ENCODE data around the gene ZNF506. TPM values are rescaled to one million over a fixed set of nuclear protein-coding genes. Genes with fewer than 3 reads are reported as not detected.
"Not testable (repeated sequence)": the region's sequence is repeated elsewhere in the genome, so short reads cannot be mapped to it uniquely, and the experiment has no call there.

ZNF506 gene
- total RNA-seq, 1 donor from 2014 or later, result 22.4 TPM

GRCh38 chr19:19744641-19745040 is 76.9 kb downstream of the ZNF506 start:
- no peak for TF ChIP-seq CTCF (IDR thresholded peaks at IDR 0.05)
- no peak for DNase-seq (ENCODE audit: low spot score in 2 of 2)
- Histone ChIP-seq H3K36me3 (no peaks in the 10 kb centered on the region), H3K9me3 (no peaks in the 10 kb centered on the region), H3K27me3 (no peaks in the 10 kb centered on the region), H3K4me3 (no peak overlapping the region), H3K27ac (no peak overlapping the region), H3K4me1 (no peaks in the 10 kb centered on the region)
- intact Hi-C loops (cut with DNase I), result no loop called here

DNA sequence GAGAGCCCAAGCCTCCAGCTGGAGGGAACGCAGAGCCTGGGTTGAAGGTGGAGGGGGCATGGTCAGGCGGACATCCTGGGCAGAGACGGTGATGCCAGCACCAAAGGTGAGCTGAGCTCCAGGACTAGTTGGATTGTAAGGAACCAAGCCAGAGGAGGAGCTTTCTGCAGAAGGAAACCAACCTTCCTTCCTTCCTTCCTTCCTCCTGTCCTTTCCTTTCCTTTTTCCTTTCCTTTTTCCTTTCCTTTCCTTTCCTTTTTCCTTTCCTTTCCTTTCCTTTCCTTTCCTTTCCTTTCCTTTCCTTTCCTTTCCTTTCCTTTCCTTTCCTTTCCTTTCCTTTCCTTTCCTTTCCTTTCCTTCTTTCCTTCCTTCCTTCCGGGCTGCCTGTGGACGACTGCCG is 77.6 kb downstream of the ZNF506 start:
- H3K4me1 ChIP-seq; intact Hi-C loops (cut with DNase I); H3K36me3 ChIP-seq; H3K9me3 ChIP-seq; DNase-seq (ENCODE audit: low spot score in 2 of 2); H3K4me3 ChIP-seq; H3K27me3 ChIP-seq; H3K27ac ChIP-seq: not testable (repeated sequence)

DNA sequence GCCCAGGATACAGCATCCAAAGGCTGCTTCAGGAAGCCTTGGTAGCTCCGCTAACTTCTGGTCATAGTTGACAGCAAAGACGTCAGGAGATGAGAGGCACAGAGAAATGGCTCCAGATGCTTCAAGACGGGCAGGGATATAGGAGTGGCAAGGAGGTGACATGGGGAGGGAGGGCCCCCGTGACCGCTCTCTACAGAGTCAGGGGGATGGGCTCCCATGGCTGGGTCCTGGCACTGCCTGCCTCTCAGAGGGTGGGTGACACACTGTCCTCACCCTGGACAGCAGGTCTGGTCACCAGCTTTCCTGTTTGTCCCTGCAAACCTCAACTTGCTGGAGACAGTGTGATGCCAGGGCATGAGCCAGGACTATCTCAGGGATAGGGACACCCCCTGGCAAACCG is 78.4 kb downstream of the ZNF506 start:
- TF ChIP-seq CTCF (IDR thresholded peaks at IDR 0.05), result no peak
- Histone ChIP-seq H3K36me3 (no peaks in the 10 kb centered on the region), H3K9me3 (no peaks in the 10 kb centered on the region), H3K27me3 (no peaks in the 10 kb centered on the region), H3K4me1 (no peaks in the 10 kb centered on the region), H3K27ac (no peak overlapping the region), H3K4me3 (no peak overlapping the region)
- intact Hi-C loops (cut with DNase I), result no loop called here
- no peak for DNase-seq (ENCODE audit: low spot score in 2 of 2)

DNA sequence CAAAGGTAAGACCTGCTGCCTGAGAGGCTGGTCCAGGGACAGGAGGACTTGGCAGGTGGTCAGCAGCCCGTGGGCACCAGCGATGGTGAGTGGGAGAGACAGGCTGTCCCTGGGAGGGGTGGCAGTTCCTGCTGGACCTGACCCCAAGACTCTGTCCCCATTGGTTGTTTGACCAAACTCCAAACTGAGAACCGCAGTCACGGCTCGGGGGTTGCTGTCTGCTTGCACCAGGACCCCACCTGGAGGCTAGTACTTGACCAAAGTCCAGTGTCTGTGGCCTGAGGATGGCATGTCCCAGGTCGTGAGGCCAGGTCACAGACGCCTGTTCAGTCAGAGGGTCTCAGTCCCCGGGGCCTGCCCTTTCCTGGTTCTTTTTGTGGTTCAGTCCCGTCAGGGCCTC is 78.8 kb downstream of the ZNF506 start:
- H3K4me3 ChIP-seq, result no peak overlapping the region
- H3K9me3 ChIP-seq, result no peaks in the 10 kb centered on the region
- intact Hi-C loops (cut with DNase I), result no loop called here

More for the DNA sequence above, 78.8 kb downstream of the ZNF506 start:
- no peaks in the 10 kb centered on the region for H3K36me3 ChIP-seq
- no peak for TF ChIP-seq CTCF (IDR thresholded peaks at IDR 0.05)
- no peak for DNase-seq (ENCODE audit: low spot score in 2 of 2)
- H3K27me3 ChIP-seq, result no peaks in the 10 kb centered on the region
- no peaks in the 10 kb centered on the region for H3K4me1 ChIP-seq
- H3K27ac ChIP-seq, result no peak overlapping the region

Other genes with a start within 250 kb of the ZNF506 start
- gene PBX4, start 203.1 kb downstream of the ZNF506 start, total RNA-seq, result not detected
- 0.75 TPM for gene LPAR2, start 193.5 kb downstream of the ZNF506 start, total RNA-seq
- 3.9 TPM for gene GMIP, start 178.1 kb downstream of the ZNF506 start, total RNA-seq
- gene ATP13A1, start 158.1 kb downstream of the ZNF506 start, total RNA-seq, result 161 TPM
- 1.3 TPM for gene ZNF101, start 152.9 kb downstream of the ZNF506 start, total RNA-seq
- gene ZNF14, start 88.6 kb downstream of the ZNF506 start, total RNA-seq, result 4.8 TPM
- gene ZNF253, start 44.1 kb upstream of the ZNF506 start, total RNA-seq, result 1.8 TPM
- gene ZNF93, start 79.2 kb upstream of the ZNF506 start, total RNA-seq, result 2.9 TPM
- gene ZNF682, start 217.8 kb upstream of the ZNF506 start, total RNA-seq, result 1.1 TPM

Measured in ascending aorta (tissue), 2 donors.